HL-60 (cell line): Measurements from ENCODE around the gene HNRNPL.

Experiments
- DNase-seq, 2 experiments: peaks; one replicate each; pipeline ENCODE4 v3.0.0-alpha.2; 2010 to 2020; ENCODE audit warnings: low read depth in 1 of 2, low spot score in 1 of 2
- H3K27ac ChIP-seq: fragments of 250-450 bp; sonication (Bioruptor Pico); replicated peaks from 2 replicates; pipeline ENCODE4 v1.5.1; 2020; ENCODE audit warnings: mild to moderate bottlenecking, moderate library complexity
- H3K27me3 ChIP-seq: fragments of 250-450 bp; sonication (Bioruptor Pico); 2 replicates; pipeline ENCODE4 v1.5.1; 2021; ENCODE audit warnings: mild to moderate bottlenecking, moderate library complexity; ENCODE audit not compliant: insufficient read depth, poor library complexity, severe bottlenecking
- H3K4me3 ChIP-seq: replicated peaks from 2 replicates; pipeline ENCODE4 v1.5.1; 2011; ENCODE audit warnings: mild to moderate bottlenecking, control low read depth, low read length; ENCODE audit not compliant: insufficient read depth
- CTCF ChIP-seq: IDR thresholded peaks from one replicate; pipeline ENCODE4 v1.5.1; 2011; ENCODE audit warnings: low read length, control low read depth, inconsistent platforms; ENCODE audit not compliant: insufficient read depth
- GABPA ChIP-seq: IDR thresholded peaks from 2 replicates; pipeline ENCODE4 v1.6.1; 2012; ENCODE audit warnings: low read depth
- POLR2AphosphoS5 ChIP-seq: IDR thresholded peaks from 2 replicates; pipeline ENCODE4 v1.6.1; 2012; ENCODE audit warnings: low read depth
- SPI1 ChIP-seq: IDR thresholded peaks from 2 replicates; pipeline ENCODE4 v1.6.1; 2012; ENCODE audit warnings: low read depth, mild to moderate bottlenecking, borderline replicate concordance
- TF ChIP-seq, protein P1 (sequence below): IDR thresholded peaks from 2 replicates; pipeline ENCODE4 v1.6.1; 2012; ENCODE audit warnings: low read depth; ENCODE audit not compliant: insufficient replicate concordance

HNRNPL gene

DNA sequence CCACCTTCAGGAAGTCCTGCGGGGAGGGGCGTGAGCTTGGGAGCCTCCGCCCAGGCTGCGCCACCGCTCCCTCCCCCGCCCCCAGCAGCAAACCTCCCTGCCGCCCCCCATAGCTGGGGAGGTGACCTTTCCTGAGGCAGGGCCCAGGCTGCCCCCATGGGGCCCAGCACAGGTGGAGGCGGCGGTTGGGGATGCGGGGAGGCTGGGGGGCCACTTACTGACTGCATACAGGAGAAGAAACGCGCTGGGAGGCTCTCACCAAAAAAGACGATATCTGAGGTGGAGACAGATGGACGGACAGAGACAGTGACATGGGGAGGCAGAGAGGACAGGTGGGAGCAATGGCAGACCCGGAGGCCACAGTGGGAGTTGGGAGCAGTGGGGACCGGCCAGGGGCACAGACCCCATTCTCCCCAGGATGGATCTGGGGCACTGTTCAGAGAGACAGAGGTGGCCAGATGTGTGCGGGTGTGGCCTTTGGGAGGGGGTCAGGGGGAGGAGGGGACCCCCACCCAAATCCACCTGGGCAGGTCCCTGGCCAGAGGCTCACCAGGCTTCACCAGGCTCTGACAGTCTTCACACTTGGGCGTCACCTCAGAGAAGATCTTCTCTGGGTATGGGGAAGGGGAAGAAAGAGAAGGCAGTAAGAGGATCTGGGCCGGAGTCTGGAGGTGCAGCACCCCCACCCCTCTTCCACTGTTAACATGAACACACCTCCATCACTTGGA, 31.3 kb upstream of the HNRNPL start:
- no peak for TF ChIP-seq POLR2AphosphoS5
- TF ChIP-seq SPI1: no peak
- no peak for TF ChIP-seq CTCF
- TF ChIP-seq, protein P1, sequence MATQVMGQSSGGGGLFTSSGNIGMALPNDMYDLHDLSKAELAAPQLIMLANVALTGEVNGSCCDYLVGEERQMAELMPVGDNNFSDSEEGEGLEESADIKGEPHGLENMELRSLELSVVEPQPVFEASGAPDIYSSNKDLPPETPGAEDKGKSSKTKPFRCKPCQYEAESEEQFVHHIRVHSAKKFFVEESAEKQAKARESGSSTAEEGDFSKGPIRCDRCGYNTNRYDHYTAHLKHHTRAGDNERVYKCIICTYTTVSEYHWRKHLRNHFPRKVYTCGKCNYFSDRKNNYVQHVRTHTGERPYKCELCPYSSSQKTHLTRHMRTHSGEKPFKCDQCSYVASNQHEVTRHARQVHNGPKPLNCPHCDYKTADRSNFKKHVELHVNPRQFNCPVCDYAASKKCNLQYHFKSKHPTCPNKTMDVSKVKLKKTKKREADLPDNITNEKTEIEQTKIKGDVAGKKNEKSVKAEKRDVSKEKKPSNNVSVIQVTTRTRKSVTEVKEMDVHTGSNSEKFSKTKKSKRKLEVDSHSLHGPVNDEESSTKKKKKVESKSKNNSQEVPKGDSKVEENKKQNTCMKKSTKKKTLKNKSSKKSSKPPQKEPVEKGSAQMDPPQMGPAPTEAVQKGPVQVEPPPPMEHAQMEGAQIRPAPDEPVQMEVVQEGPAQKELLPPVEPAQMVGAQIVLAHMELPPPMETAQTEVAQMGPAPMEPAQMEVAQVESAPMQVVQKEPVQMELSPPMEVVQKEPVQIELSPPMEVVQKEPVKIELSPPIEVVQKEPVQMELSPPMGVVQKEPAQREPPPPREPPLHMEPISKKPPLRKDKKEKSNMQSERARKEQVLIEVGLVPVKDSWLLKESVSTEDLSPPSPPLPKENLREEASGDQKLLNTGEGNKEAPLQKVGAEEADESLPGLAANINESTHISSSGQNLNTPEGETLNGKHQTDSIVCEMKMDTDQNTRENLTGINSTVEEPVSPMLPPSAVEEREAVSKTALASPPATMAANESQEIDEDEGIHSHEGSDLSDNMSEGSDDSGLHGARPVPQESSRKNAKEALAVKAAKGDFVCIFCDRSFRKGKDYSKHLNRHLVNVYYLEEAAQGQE: no peak
- no peak for DNase-seq
- H3K27me3 ChIP-seq: no peaks in the 10 kb centered on the region
- no peak overlapping the region for H3K4me3 ChIP-seq
- no peak overlapping the region for H3K27ac ChIP-seq

- Histone ChIP-seq H3K4me3 (no peak overlapping the region), H3K27me3 (no peaks in the 10 kb centered on the region), H3K27ac (no peak overlapping the region)
- no peak for DNase-seq
- TF ChIP-seq GABPA (no peak), POLR2AphosphoS5 (no peak), SPI1 (no peak), CTCF (no peak)
- TF ChIP-seq, protein P1: no peak
Measured at GRCh38 chr19:38880076-38880881, 30.5 kb upstream of the HNRNPL start.

GRCh38 chr19:38879400-38879751, 29.6 kb upstream of the HNRNPL start:
- Histone ChIP-seq H3K27me3 (no peaks in the 10 kb centered on the region), H3K4me3 (no peak overlapping the region), H3K27ac (no peak overlapping the region)
- DNase-seq: no peak
- TF ChIP-seq, protein P1: no peak
- no peak for TF ChIP-seq GABPA
- TF ChIP-seq POLR2AphosphoS5: no peak
- TF ChIP-seq SPI1: no peak
- TF ChIP-seq CTCF: no peak
